Erythroblast (primary cell): ENCODE measurements around the gene AIF1.

Experiments used
- GATA1 ChIP-seq: IDR thresholded peaks from 2 replicates; pipeline ENCODE4 v1.6.1; 2011; ENCODE audit warnings: low read depth, mild to moderate bottlenecking, control low read depth, low read length, moderate library complexity
- POLR2A ChIP-seq: IDR thresholded peaks from 2 replicates; pipeline ENCODE4 v1.6.1; 2011; ENCODE audit warnings: mild to moderate bottlenecking, low read length

DNA sequence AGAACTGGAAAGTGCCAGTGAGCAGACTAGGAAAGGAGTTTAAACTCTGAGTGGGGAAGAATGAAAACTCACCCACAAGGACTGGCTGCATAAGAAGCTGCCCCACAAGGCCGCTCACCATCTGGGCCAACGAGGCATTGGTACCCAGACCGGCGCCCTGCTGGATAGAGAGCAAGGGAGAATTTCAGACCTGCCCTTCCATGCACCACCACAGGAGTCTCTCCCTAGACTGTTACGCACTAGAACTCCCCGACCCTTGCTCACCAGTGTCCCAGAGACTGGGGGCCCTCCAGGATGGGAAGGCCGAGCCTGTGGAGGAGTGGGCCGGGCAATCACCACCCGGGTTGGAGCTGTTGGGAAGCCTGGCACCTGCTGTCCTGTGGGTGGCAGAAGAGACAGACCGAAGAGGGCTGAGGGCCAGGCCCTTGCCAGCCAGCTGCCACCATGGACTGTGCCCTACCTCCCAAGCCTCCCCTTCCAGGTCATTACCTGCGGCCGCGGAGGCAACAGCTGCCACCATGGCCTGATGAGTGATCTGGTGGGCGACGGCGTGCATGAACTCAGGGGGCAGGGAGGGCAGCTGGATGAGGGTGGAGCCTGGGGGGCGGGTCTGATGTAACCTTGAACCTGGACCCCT, 28.9 kb downstream of the AIF1 start:
- TF ChIP-seq POLR2A (no peak), GATA1 (no peak)
